ENCODE data around the gene BSND.

DNA sequence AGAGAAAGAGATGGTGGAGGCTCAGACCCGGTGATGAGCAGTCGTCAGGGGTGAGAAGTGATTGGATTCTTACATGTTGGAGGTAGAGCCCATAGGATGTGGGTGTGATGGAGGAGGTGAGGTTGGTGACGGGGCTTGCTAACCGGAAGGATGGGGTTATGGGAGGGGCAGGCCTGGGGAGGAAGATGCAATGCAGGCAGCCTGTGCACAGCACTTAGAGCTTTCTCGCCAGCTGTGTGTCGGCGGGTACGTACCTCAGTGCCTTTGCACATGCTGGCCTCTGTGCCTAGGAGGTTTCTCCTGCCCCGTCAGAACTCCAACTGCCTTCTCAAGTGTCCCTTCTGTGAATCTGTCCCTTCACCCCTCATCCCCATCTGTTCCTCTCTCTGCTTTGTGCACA is 2.9 kb upstream of the BSND start:
- TF ChIP-seq CTCF (conservative IDR thresholded peaks at IDR 0.05; ENCODE audit: low read depth, low read length) (no peak), EZH2 (IDR thresholded peaks at IDR 0.05; ENCODE audit: borderline replicate concordance, low read depth, low read length, poor library complexity, severe bottlenecking) (no peak)
